ENCODE measurements around the gene LYRM4.

- TF ChIP-seq POLR2AphosphoS5 (IDR thresholded peaks at IDR 0.05; ENCODE audit: low read depth, low read length) (no peak), REST (IDR thresholded peaks at IDR 0.05; ENCODE audit: insufficient read depth in 1 of 2, low read depth in 2 of 2, low read length in 2 of 2) (no peak), TAF1 (IDR thresholded peaks at IDR 0.05; ENCODE audit: borderline replicate concordance, insufficient read depth, low read length) (no peak), SIN3A (IDR thresholded peaks at IDR 0.05; ENCODE audit: borderline replicate concordance, insufficient read depth, low read length) (no peak), FOXP2 (optimal IDR thresholded peaks at IDR 0.05; ENCODE audit: borderline replicate concordance, extremely low read depth, extremely low read length, insufficient read depth) (no peak)
Measured at GRCh38 chr6:5132731-5133130, 128.0 kb downstream of the LYRM4 start.
